Kidney (tissue), 11 donors: ENCODE data around the gene NOMO2. TPM values are rescaled to one million over a fixed set of nuclear protein-coding genes. Genes with fewer than 3 reads are reported as not detected.
"Not testable (repeated sequence)": the region's sequence is repeated elsewhere in the genome, so short reads cannot be mapped to it uniquely, and the experiment has no call there.

ENCODE experiments used
- DNase-seq, 5 donors: peaks; one replicate each; pipeline ENCODE4 v3.0.0-alpha.2; 2013 to 2020
- FAIRE-seq: peaks from 2 replicates; lab custom pipeline; 2012; peaks lifted over from hg19 to GRCh38; lab: Jason Lieb, UNC
- H3K27ac ChIP-seq, 2 donors: one replicate each; pipeline ENCODE4 v1.7.0; 2013; ENCODE audit warnings: low read depth in 2 of 2, low read length in 2 of 2, inconsistent platforms in 1 of 2
- H3K27me3 ChIP-seq: one replicate; pipeline ENCODE4 v1.7.1; 2013; ENCODE audit warnings: low read length, inconsistent platforms; ENCODE audit not compliant: control insufficient read depth, insufficient read depth
- H3K36me3 ChIP-seq, 3 donors: one replicate each; pipeline versions ENCODE4 v1.7.0 to v1.7.1; 2013; ENCODE audit warnings: low read length in 3 of 3, control low read depth in 1 of 3, inconsistent platforms in 1 of 3; ENCODE audit not compliant: insufficient read depth in 3 of 3, control insufficient read depth in 2 of 3
- H3K4me1 ChIP-seq, 3 donors: one replicate each; pipeline versions ENCODE4 v1.7.0 to v1.7.1; 2013; ENCODE audit warnings: low read length in 3 of 3, inconsistent platforms in 1 of 3, low read depth in 1 of 3; ENCODE audit not compliant: control insufficient read depth in 2 of 3, insufficient read depth in 2 of 3
- H3K4me3 ChIP-seq, 3 donors: one replicate each; pipeline versions ENCODE4 v1.7.0 to v1.8.1; 2013; ENCODE audit warnings: low read length in 3 of 3, control low read depth in 1 of 3, inconsistent platforms in 1 of 3
- H3K9ac ChIP-seq, 3 donors: one replicate each; pipeline versions ENCODE4 v1.7.0 to v1.7.1; 2013; ENCODE audit warnings: low read length in 3 of 3, control low read depth in 1 of 3, inconsistent platforms in 1 of 3
- H3K9me3 ChIP-seq, 3 donors: one replicate each; pipeline versions ENCODE4 v1.7.0 to v1.7.1; 2013; ENCODE audit warnings: low read length in 3 of 3, control low read depth in 1 of 3, inconsistent platforms in 1 of 3; ENCODE audit not compliant: control insufficient read depth in 2 of 3, insufficient read depth in 1 of 3
- intact Hi-C: fragments of 100-400 bp; cut with DNase I; formaldehyde crosslinking; loops from one replicate; pipeline ENCODE4 v1.11.1; 2022
- microRNA-seq: library from miRNA; unstranded; fragments of <30 nt; microRNA quantifications from one replicate; pipeline ENCODE4 v1.2.0, GENCODE V29; 2020
- polyA plus RNA-seq: library from polyadenylated mRNA; stranded (reverse); fragments of 350-450 nt; fragmentation: Illumina TruSeq; extraction: RNeasy Lipid Tissue Mini Kit (QIAGEN cat#74804); gene quantifications from one replicate; pipeline ENCODE4 v1.2.3, GENCODE V29; 2014; ENCODE audit warnings: low read depth, low replicate concordance; ENCODE audit not compliant: insufficient read depth
- total RNA-seq: library from RNA; stranded (reverse); fragmentation: NEBNext Ultra II Directional; extraction: Animal tissue kit (Norgen Biotek cat#: 25700); gene quantifications from one replicate; pipeline ENCODE4 v1.2.1, GENCODE V29; 2021
- donor health status: control.
- donor health status: control.
- donor health status: DM: yes; HTN: yes; CAD: no.
- donor health status: Normal renal cell carcinoma (clear cell type).

The NOMO2 gene
- total and polyA plus RNA-seq, 2 donors from 2014 or later = 87.2 to 157 TPM

GRCh38 chr16:18386517-18386916 is 175.4 kb downstream of the NOMO2 start:
- H3K27ac ChIP-seq, intact Hi-C loops, H3K4me1 ChIP-seq, H3K36me3 ChIP-seq, H3K9ac ChIP-seq, H3K27me3 ChIP-seq, H3K4me3 ChIP-seq, FAIRE-seq, H3K9me3 ChIP-seq: not testable (repeated sequence)
- peak in 1 of 5 donors; percentile 55 for DNase-seq

- H3K27me3 ChIP-seq, intact Hi-C loops, H3K9me3 ChIP-seq, FAIRE-seq, H3K4me1 ChIP-seq, H3K27ac ChIP-seq, H3K36me3 ChIP-seq, H3K4me3 ChIP-seq, H3K9ac ChIP-seq: not testable (repeated sequence)
- peak in 1 of 5 donors; percentile 60 for DNase-seq
Measured at GRCh38 chr16:18385285-18385684, 176.6 kb downstream of the NOMO2 start.

- FAIRE-seq, H3K27ac ChIP-seq, intact Hi-C loops, H3K9ac ChIP-seq, H3K4me1 ChIP-seq, H3K36me3 ChIP-seq, H3K27me3 ChIP-seq, H3K9me3 ChIP-seq, H3K4me3 ChIP-seq: not testable (repeated sequence)
- DNase-seq = peak in 1 of 5 donors; percentile 43
Measured at GRCh38 chr16:18384869-18385268, 177.0 kb downstream of the NOMO2 start.

- DNase-seq, intact Hi-C loops, H3K4me1 ChIP-seq, FAIRE-seq, H3K27ac ChIP-seq, H3K27me3 ChIP-seq, H3K9me3 ChIP-seq, H3K4me3 ChIP-seq, H3K9ac ChIP-seq, H3K36me3 ChIP-seq: not testable (repeated sequence)
Measured at GRCh38 chr16:18384098-18384636, 177.7 kb downstream of the NOMO2 start.

GRCh38 chr16:18382696-18383095 is 179.2 kb downstream of the NOMO2 start:
- H3K36me3 ChIP-seq, intact Hi-C loops, H3K4me1 ChIP-seq, H3K9me3 ChIP-seq, H3K27me3 ChIP-seq, H3K4me3 ChIP-seq, H3K9ac ChIP-seq, H3K27ac ChIP-seq, FAIRE-seq: not testable (repeated sequence)
- DNase-seq = peak in 1 of 5 donors; percentile 55

Small RNA genes lying within 50 kb of the gene (microRNA-seq; reads per million reads assigned to microRNA genes)
- gene MIR3179-3 (not detected), gene MIR3179-4 (not detected), gene MIR3180-3 (not detected), gene MIR3670-3 (not detected), gene MIR3670-4 (not detected), gene MIR6770-3 (not detected)

Other genes with a start within 250 kb of the NOMO2 start
- gene NPIPA8, start 225.4 kb downstream of the NOMO2 start, total RNA-seq = 4.8 TPM
- 4.8 TPM for gene NPIPA8, start 225.4 kb downstream of the NOMO2 start, polyA plus RNA-seq
- 918 TPM for gene RPS15A, start 228.2 kb upstream of the NOMO2 start, total RNA-seq
- 1,519 TPM for gene RPS15A, start 228.2 kb upstream of the NOMO2 start, polyA plus RNA-seq
- 107 TPM for gene ARL6IP1, start 239.5 kb upstream of the NOMO2 start, total RNA-seq
- gene ARL6IP1, start 239.5 kb upstream of the NOMO2 start, polyA plus RNA-seq = 99.5 TPM